Muscle of leg (tissue), 11 donors: Measurements from ENCODE around the gene DCAF7. TPM values are rescaled to one million over a fixed set of nuclear protein-coding genes. Genes with fewer than 3 reads are reported as not detected.

Experiments used
- DNase-seq: peaks from one replicate; pipeline ENCODE4 v3.0.0; 2013
- H3K27ac ChIP-seq: one replicate; pipeline ENCODE4 v1.5.1; 2013; ENCODE audit warnings: mild to moderate bottlenecking, low read length, control low read depth
- H3K27me3 ChIP-seq: one replicate; pipeline ENCODE4 v1.6.1; 2013; ENCODE audit warnings: low read length; ENCODE audit not compliant: control insufficient read depth, insufficient read depth
- H3K36me3 ChIP-seq: one replicate; pipeline ENCODE4 v1.6.1; 2013; ENCODE audit warnings: low read length; ENCODE audit not compliant: control insufficient read depth, insufficient read depth
- H3K4me1 ChIP-seq: one replicate; pipeline ENCODE4 v1.6.1; 2013; ENCODE audit warnings: low read length; ENCODE audit not compliant: control insufficient read depth, insufficient read depth
- H3K4me3 ChIP-seq: one replicate; pipeline ENCODE4 v1.5.1; 2013; ENCODE audit warnings: low read length, control low read depth
- H3K9me3 ChIP-seq: replicated peaks from 2 replicates; pipeline ENCODE4 v1.6.1; 2013; ENCODE audit warnings: low read depth, low read length; ENCODE audit not compliant: control insufficient read depth
- WGBS: methylation state at CpG from one replicate; pipeline ENCODE4 v1.1.5; 2013; ENCODE audit warnings: missing lambda C conversion rate; ENCODE audit not compliant: insufficient coverage; 5-methylcytosine and 5-hydroxymethylcytosine counted together
- polyA plus RNA-seq, 8 donors: library from polyadenylated mRNA; unstranded; fragments of 120-200 nt; gene quantifications; one replicate each; pipeline versions ENCODE4 v1.2.1 to v1.2.3, GENCODE V29; 2013; ENCODE audit warnings: inconsistent platforms in 1 of 8, low replicate concordance in 1 of 8; ENCODE audit not compliant: insufficient read length in 8 of 8, insufficient read depth in 1 of 8
- total RNA-seq: library from RNA; stranded (reverse); fragments of 120-200 nt; gene quantifications from one replicate; pipeline ENCODE4 v1.2.4, GENCODE V29; 2013

DCAF7 gene
- total and polyA plus RNA-seq, 9 donors = 22.4 to 56.7 (median 40.8) TPM

GRCh38 chr17:63534078-63534570 lies 16.2 kb upstream of the DCAF7 start:
- no peaks in the 10 kb centered on the region for H3K9me3 ChIP-seq
- H3K4me3 ChIP-seq = no peak overlapping the region
- no peak for DNase-seq
- WGBS = 93% methylated on average over 16 of the region's 17 CpGs
- H3K36me3 ChIP-seq = no peaks in the 10 kb centered on the region
- H3K27me3 ChIP-seq = peaks cover 28% of the 10 kb centered on the region
- peaks cover 10% of the 10 kb centered on the region for H3K4me1 ChIP-seq
- no peak overlapping the region for H3K27ac ChIP-seq

- Histone ChIP-seq H3K9me3 (no peaks in the 10 kb centered on the region), H3K4me1 (peaks cover 10% of the 10 kb centered on the region), H3K27ac (no peak overlapping the region), H3K4me3 (no peak overlapping the region), H3K27me3 (peaks cover 32% of the 10 kb centered on the region), H3K36me3 (no peaks in the 10 kb centered on the region)
- WGBS = 75% methylated on average over 13 of the region's 13 CpGs
- DNase-seq = no peak
Measured at GRCh38 chr17:63534816-63535455, 15.3 kb upstream of the DCAF7 start.

- WGBS = 93% methylated on average over 20 of the region's 24 CpGs
Measured at GRCh38 chr17:63535640-63536039, 14.6 kb upstream of the DCAF7 start.

GRCh38 chr17:63537001-63537400 lies 13.3 kb upstream of the DCAF7 start:
- H3K36me3 ChIP-seq = no peaks in the 10 kb centered on the region
- H3K9me3 ChIP-seq = no peaks in the 10 kb centered on the region
- 66% methylated on average over 3 of the region's 4 CpGs for WGBS
- no peak for DNase-seq
- no peak overlapping the region for H3K27ac ChIP-seq
- peaks cover 35% of the 10 kb centered on the region for H3K27me3 ChIP-seq
- H3K4me1 ChIP-seq = peaks cover 10% of the 10 kb centered on the region
- no peak overlapping the region for H3K4me3 ChIP-seq

More at GRCh38 chr17:63535640-63536039, 14.6 kb upstream of the DCAF7 start:
- Histone ChIP-seq H3K4me1 (peaks cover 10% of the 10 kb centered on the region), H3K9me3 (no peaks in the 10 kb centered on the region), H3K27me3 (peaks cover 34% of the 10 kb centered on the region), H3K4me3 (no peak overlapping the region), H3K36me3 (no peaks in the 10 kb centered on the region), H3K27ac (no peak overlapping the region)
- DNase-seq = no peak

GRCh38 chr17:63537991-63538692 lies 12.1 kb upstream of the DCAF7 start:
- peaks cover 32% of the 10 kb centered on the region for H3K27me3 ChIP-seq
- H3K4me1 ChIP-seq = peaks cover 10% of the 10 kb centered on the region
- H3K9me3 ChIP-seq = no peaks in the 10 kb centered on the region
- WGBS = 6% methylated on average over 50 of the region's 62 CpGs
- no peaks in the 10 kb centered on the region for H3K36me3 ChIP-seq
- H3K4me3 ChIP-seq = no peak overlapping the region
- H3K27ac ChIP-seq = no peak overlapping the region
- no peak for DNase-seq

GRCh38 chr17:63538693-63539595 lies 11.3 kb upstream of the DCAF7 start:
- 59% methylated on average over 8 of the region's 9 CpGs for whole genome bisulfite sequencing
- H3K36me3 ChIP-seq = no peaks in the 10 kb centered on the region
- peaks cover 31% of the 10 kb centered on the region for H3K27me3 ChIP-seq
- no peak overlapping the region for H3K4me3 ChIP-seq
- H3K4me1 ChIP-seq = peaks cover 10% of the 10 kb centered on the region
- no peak for DNase-seq
- H3K9me3 ChIP-seq = no peaks in the 10 kb centered on the region
- H3K27ac ChIP-seq = no peak overlapping the region

GRCh38 chr17:63540590-63540989 lies 9.7 kb upstream of the DCAF7 start:
- Histone ChIP-seq H3K36me3 (no peaks in the 10 kb centered on the region), H3K9me3 (no peaks in the 10 kb centered on the region), H3K4me1 (peaks cover 10% of the 10 kb centered on the region), H3K27ac (no peak overlapping the region), H3K27me3 (peaks cover 31% of the 10 kb centered on the region), H3K4me3 (no peak overlapping the region)
- 42% methylated on average over 3 of the region's 4 CpGs for WGBS
- no peak for DNase-seq

GRCh38 chr17:63542218-63542545 lies 8.1 kb upstream of the DCAF7 start:
- H3K27me3 ChIP-seq = peaks cover 27% of the 10 kb centered on the region
- no peak overlapping the region for H3K4me3 ChIP-seq
- no peaks in the 10 kb centered on the region for H3K9me3 ChIP-seq
- no peak overlapping the region for H3K27ac ChIP-seq
- 85% methylated on average over 9 of the region's 9 CpGs for WGBS
- no peaks in the 10 kb centered on the region for H3K36me3 ChIP-seq
- no peak for DNase-seq
- H3K4me1 ChIP-seq = peaks cover 10% of the 10 kb centered on the region

- H3K4me1 ChIP-seq = peaks cover 5% of the 10 kb centered on the region
- no peaks in the 10 kb centered on the region for H3K9me3 ChIP-seq
- no peak overlapping the region for H3K4me3 ChIP-seq
- DNase-seq = no peak
- WGBS = 60% methylated on average over 9 of the region's 15 CpGs
- H3K27me3 ChIP-seq = peaks cover 17% of the 10 kb centered on the region
- no peak overlapping the region for H3K27ac ChIP-seq
- H3K36me3 ChIP-seq = no peaks in the 10 kb centered on the region
Measured at GRCh38 chr17:63542942-63543821, 7.1 kb upstream of the DCAF7 start.
